ENCODE data around the gene MAP3K8.
"Not testable (repeated sequence)": the region's sequence is repeated elsewhere in the genome, so short reads cannot be mapped to it uniquely, and the experiment has no call there.

The MAP3K8 gene

DNA sequence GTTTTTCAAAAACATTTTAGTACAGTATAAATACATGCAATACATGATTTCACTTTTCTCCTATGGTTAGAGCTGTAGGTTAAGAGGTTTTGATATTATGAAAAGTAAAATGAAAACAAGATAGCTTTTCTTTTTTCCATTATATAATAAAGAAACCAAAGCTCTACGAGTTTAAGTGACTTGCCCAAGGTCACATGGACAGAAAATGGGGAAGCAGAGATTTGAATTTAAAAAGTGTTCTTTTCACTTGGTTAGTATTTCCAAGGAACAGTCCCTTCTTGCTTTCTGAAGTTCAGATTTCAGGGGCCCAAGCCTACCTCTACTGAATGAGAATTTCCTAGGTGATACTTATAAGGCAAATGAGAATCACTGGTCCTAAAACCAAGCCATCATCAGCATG is 13.2 kb upstream of the MAP3K8 start:
- no peak overlapping the region for H3K4me3 ChIP-seq (ENCODE audit: low read depth, low read length)
- no peak for TF ChIP-seq CTCF (IDR thresholded peaks at IDR 0.05; ENCODE audit: borderline replicate concordance, insufficient read depth, low read depth, low read length)

DNA sequence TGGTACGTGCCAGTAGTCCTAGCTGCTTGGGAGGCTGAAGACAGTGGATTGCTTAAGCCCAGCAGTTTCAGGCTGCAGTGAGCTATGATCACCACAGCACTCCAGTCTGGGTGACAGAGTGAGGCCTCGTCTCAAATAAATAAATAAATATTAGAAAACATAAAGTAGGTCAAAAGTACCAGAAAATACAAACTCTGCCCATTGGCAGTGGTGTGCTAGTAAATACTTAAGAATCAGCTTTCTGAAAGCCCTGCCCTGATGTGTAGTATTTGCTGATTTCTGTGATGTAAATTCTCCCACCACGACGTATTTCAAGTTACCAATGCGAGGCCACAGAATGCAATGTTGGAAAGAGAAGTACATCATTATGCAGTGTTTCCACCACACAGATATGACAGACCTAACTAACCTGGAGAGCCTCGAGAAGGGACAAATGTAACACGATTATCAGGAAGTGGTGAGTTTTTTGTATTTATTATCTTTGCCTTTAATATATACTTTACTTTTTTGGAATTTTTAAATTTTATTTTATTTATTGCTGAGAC is 11.8 kb upstream of the MAP3K8 start:
- H3K4me3 ChIP-seq (ENCODE audit: low read depth, low read length) = no peak overlapping the region
- no peak for TF ChIP-seq CTCF (IDR thresholded peaks at IDR 0.05; ENCODE audit: borderline replicate concordance, insufficient read depth, low read depth, low read length)

GRCh38 chr10:30422981-30423654 is 10.9 kb upstream of the MAP3K8 start:
- H3K4me3 ChIP-seq (ENCODE audit: low read depth, low read length) = no peak overlapping the region
- no peak for TF ChIP-seq CTCF (IDR thresholded peaks at IDR 0.05; ENCODE audit: borderline replicate concordance, insufficient read depth, low read depth, low read length)

- not testable (repeated sequence) for H3K4me3 ChIP-seq (ENCODE audit: low read depth, low read length)
These were observed 10.2 kb upstream of the MAP3K8 start for GRCh38 chr10:30423655-30424275.

- no peak overlapping the region for H3K4me3 ChIP-seq (ENCODE audit: low read depth, low read length)
- TF ChIP-seq CTCF (IDR thresholded peaks at IDR 0.05; ENCODE audit: borderline replicate concordance, insufficient read depth, low read depth, low read length) = no peak
These were observed 8.5 kb upstream of the MAP3K8 start for GRCh38 chr10:30425336-30426075.

DNA sequence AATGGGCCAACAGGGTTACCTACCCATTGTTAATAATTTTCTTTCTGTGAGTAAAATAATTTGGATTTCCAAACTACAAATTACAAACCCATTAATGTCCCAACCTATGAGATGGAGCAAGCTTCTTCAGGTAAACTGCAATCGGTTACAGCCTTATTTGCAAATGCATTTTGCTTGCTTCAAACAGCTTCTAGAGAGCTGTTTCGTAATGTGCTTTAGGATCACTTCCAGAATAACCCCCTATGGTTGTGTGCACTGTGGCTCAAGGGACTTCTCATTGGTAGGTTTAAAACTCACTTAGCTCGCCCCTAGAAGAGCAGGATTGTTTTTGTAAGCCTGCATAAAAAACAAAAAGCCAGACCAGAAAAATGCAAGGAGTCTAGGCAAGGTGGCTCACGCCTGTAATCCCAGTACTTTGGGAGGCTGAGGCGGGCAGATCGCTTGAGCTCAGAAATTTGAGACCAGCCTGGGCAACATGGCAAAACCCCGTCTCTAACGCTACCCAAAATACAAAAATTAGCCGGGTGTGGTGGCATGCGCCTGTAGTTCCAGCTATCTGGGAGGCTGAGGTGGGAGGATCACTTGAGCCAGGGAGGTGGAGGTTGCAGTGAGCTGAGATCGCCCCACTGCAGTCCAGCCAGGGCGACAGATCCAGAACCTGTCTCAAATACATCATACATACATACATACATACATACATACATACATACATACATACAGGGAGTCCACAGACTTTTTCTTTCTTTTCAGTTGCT is 3.3 kb upstream of the MAP3K8 start:
- H3K4me3 ChIP-seq (ENCODE audit: low read depth, low read length) = no peak overlapping the region
- TF ChIP-seq CTCF (IDR thresholded peaks at IDR 0.05; ENCODE audit: borderline replicate concordance, insufficient read depth, low read depth, low read length) = no peak

- no peak overlapping the region for H3K4me3 ChIP-seq (ENCODE audit: low read depth, low read length)
- no peak for TF ChIP-seq CTCF (IDR thresholded peaks at IDR 0.05; ENCODE audit: borderline replicate concordance, insufficient read depth, low read depth, low read length)
These were observed 2.5 kb upstream of the MAP3K8 start for GRCh38 chr10:30431435-30431911.

Data from GM12875 (cell line).